ENCODE data around the gene GRID2IP.

DNA sequence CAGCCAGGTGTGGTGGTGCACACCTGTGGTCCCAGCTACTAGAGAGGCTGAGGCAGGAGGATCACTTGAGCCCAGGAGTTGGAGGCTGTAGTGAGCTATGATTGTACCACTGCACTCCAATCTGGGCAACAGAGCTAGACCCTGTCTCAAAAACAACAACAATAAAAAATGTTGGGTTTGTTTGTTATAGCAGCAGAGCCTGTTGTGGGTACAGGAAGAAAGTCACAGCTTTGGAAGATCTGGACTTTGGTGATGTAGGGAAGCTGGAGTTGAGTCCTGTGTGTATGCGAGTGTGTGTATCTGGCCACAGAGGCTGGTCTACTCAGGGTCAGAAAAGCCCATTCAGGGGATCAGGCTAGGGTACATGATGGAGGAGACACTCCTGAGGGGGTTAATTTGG, 3.9 kb downstream of the GRID2IP start:
- TF ChIP-seq, protein P1, sequence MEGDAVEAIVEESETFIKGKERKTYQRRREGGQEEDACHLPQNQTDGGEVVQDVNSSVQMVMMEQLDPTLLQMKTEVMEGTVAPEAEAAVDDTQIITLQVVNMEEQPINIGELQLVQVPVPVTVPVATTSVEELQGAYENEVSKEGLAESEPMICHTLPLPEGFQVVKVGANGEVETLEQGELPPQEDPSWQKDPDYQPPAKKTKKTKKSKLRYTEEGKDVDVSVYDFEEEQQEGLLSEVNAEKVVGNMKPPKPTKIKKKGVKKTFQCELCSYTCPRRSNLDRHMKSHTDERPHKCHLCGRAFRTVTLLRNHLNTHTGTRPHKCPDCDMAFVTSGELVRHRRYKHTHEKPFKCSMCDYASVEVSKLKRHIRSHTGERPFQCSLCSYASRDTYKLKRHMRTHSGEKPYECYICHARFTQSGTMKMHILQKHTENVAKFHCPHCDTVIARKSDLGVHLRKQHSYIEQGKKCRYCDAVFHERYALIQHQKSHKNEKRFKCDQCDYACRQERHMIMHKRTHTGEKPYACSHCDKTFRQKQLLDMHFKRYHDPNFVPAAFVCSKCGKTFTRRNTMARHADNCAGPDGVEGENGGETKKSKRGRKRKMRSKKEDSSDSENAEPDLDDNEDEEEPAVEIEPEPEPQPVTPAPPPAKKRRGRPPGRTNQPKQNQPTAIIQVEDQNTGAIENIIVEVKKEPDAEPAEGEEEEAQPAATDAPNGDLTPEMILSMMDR (IDR thresholded peaks at IDR 0.05) = no peak
- TF ChIP-seq, protein P2, sequence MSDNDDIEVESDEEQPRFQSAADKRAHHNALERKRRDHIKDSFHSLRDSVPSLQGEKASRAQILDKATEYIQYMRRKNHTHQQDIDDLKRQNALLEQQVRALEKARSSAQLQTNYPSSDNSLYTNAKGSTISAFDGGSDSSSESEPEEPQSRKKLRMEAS (CRISPR knock-in tag; IDR thresholded peaks at IDR 0.05) = no peak

Measured in WTC11 (cell line).